TTC549 (cell line): ENCODE data around the gene C12orf50.
A peak's percentile ranks its signal among the peaks of the same experiment; 100 is the strongest.
"Not testable (repeated sequence)": the region's sequence is repeated elsewhere in the genome, so short reads cannot be mapped to it uniquely, and the experiment has no call there.

Experiments
- FAIRE-seq: peaks from 2 replicates; lab custom pipeline; 2012; peaks lifted over from hg19 to GRCh38; lab: Jason Lieb, UNC

The C12orf50 gene

DNA sequence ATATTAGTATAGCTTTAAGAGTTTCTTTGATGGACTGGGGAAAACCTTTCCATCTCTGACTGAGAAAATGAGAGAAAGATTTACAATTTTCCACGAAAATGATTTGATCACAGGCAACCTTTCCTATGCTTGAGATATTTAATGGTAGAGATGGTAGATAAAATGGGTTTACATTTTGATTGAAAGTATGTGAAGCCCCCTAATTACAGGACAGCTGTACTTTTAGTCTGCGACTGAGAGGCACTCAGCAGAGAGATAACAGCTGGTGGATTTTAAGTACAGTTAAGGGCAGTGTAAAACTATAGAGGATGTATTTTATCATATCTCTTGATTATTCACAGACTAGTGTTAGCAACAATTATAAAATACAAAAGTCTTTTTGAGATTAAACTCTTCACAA, 40.7 kb downstream of the C12orf50 start:
- no peak for FAIRE-seq

GRCh38 chr12:87985069-87985675, 44.0 kb downstream of the C12orf50 start:
- FAIRE-seq, result no peak

DNA sequence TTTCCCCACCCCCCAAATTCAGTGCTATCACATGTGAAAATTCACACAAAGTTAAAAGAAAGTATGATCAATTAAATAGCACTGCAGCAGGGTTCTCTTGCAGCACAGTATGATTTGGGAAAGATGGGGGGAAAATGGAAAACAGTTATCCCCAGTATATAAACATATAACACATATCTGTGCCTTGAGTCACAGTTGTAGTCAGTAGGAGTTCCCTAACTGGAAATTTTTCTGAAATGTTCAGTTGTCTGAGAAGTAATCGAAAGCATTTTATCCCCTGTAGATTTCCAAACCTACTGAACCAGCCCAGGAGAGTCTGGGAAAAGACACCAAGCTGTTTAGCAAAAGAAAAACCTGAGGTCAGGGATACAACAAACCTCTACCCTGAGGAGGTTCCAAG, 47.0 kb downstream of the C12orf50 start:
- no peak for FAIRE-seq

GRCh38 chr12:87981495-87981894, 47.7 kb downstream of the C12orf50 start:
- no peak for FAIRE-seq

- FAIRE-seq, result no peak
Measured at GRCh38 chr12:87975879-87976278, 53.3 kb downstream of the C12orf50 start.

GRCh38 chr12:87967871-87968270, 61.3 kb downstream of the C12orf50 start:
- FAIRE-seq, result no peak

DNA sequence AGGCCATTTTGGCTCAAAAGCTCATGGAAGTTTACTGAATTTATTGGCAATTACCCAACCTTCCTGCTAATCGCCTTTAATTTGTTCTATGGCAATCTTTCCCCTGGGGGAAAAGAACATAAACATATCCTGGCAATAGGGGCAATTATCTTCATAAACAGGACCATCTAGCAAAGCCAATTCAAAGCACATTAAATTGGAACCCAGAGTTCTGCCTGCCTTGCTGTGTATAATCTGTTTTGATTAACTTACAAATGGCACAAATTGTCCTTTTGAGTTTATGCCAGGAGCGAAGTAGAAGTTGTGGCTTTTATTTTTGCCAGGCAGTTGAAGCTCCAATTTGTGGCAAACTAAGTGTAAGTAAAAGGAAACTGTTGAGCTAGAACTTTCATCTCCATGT, 68.6 kb downstream of the C12orf50 start:
- no peak for FAIRE-seq

DNA sequence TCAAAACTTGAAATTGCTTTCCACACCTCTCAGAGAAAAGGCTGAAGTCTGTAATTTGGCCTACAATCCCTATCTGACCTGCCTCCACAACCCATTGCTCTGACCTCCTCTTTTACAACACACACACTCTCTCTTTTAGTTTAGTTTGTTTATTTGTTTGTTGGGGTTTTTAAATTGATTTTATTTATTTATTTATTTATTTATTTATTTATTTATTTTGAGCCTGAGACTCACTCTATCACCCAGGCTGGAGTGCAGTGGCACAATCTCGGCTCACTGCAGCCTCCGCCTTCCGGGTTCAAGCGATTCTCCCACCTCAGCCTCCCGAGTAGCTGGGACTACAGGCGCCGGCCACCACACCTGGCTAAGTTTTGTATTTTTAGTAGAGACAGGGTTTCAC, 75.2 kb downstream of the C12orf50 start:
- FAIRE-seq, result not testable (repeated sequence)

DNA sequence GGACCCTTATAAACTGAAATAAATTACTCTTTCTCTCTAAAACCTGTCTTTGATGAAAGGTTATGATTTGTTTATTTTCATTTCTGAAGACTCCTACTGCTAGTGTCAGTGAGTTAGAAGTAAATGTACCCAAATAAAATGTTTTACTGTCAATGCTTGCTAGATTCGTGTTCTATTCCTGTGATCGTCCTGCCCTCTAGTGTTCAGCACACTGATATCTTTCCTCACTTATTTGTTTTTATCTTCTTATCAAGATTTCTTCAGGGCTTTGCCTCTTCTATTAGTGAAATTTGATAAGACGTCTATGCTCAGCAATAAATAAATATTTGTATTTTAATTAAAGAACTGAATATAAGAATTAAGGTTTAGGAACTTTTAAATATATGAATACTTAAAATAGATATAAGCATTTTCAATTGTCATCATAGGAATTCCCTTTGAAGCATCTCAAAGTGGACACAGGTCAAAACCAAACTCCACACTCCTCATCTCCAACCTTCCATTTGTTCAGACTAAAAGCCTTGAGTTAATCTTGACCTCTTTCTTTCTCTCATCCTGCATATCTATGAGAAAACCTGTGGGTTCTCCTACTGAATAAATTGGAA, 75.8 kb downstream of the C12orf50 start:
- FAIRE-seq, result peak; percentile 83

DNA sequence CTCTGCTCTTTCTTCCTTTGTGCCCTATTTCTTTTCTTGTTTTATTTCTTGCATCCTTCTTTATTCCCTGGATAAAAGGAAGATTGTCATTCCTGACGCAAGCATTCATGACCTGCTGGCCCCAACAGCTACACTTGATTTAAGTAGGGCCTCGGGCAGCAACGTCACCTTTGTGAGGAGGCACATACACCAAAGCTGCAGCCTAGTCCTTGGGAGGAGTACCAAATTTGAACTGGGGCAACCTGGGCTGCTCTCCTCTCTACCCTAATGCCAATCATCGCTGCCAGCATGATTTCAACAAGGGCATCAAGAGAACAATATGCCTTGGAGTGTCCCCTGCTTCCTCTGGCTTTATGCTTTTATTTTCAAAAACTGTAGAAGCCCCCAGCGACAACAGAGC, 76.4 kb downstream of the C12orf50 start:
- FAIRE-seq, result no peak

DNA sequence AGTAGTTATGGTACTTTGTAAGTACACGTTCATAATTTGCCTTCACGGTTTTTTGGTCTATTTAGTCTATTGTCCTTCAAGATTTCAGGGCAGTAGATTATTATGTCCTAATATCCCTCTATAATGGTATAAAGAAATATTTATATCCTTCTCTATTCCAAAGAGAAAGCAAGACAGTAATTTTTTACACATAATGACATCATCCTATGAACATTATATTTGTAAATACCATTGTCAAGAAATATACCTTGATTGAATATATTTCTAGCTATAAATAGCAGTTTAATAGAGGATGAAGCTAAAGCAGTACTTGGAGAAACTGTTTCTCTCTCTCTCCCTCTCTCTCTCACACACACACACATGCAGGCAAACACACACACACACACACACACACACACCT, 77.0 kb downstream of the C12orf50 start:
- FAIRE-seq, result no peak

DNA sequence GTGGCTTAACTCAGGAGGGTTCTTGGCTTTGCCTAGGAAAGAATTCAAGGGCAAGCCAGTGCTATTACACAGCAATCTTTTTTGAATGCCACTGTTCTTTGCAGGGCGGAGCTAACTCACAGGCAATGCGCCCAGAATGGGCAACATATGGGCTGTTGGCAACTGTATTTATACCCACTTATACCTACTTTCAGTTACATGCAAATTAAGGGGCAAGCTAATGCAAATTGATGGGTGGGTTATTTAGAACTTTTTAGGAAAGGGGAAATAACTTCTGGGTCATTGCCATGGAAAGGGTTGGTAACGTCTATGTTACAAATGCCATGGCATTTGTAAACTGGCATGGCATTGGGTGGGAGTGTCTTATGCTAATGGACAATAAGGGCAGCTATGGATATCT, 85.4 kb downstream of the C12orf50 start:
- FAIRE-seq, result no peak

DNA sequence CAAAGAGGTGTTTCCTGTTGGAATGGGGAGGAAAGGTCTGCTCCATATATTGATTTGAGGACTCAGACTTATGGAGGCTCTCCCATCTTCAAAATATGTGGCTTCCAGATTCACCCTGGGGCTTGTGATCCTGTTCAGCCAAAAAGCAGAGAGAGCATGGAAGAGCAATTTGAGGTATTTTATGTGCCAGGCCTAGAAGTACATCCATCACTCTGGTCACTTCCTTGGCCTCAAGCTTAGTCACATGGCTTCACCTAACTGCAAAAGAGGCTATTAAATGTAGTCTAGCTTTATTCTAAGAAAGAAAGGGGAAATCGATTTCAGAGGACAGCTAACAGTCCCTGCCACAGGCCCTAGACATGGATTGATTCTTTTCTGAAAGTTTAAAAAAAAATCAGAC, 86.2 kb downstream of the C12orf50 start:
- no peak for FAIRE-seq

DNA sequence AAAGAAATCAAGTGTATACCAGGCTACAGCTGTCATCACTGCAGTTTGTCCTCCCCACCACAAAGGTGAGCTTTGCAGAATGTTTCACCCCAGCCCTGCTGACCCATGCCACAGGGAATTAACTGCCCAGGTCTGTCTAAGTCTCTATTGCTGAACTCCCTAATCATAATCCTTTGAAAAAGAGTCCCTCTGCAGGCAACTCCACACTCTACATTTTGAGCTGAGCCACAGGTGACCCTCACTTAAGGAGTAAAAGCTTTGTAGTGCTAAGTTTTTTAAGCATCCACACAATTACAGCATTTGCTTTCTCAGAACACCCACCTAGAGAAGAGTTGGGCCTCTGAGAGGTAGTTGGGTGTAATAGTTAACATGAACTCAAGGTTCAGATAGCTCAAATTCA, 90.0 kb downstream of the C12orf50 start:
- no peak for FAIRE-seq

- no peak for FAIRE-seq
Measured at GRCh38 chr12:87935216-87935615, 94.0 kb downstream of the C12orf50 start.

GRCh38 chr12:87933991-87934390, 95.2 kb downstream of the C12orf50 start:
- no peak for FAIRE-seq

GRCh38 chr12:87931812-87932211, 97.4 kb downstream of the C12orf50 start:
- FAIRE-seq, result no peak

DNA sequence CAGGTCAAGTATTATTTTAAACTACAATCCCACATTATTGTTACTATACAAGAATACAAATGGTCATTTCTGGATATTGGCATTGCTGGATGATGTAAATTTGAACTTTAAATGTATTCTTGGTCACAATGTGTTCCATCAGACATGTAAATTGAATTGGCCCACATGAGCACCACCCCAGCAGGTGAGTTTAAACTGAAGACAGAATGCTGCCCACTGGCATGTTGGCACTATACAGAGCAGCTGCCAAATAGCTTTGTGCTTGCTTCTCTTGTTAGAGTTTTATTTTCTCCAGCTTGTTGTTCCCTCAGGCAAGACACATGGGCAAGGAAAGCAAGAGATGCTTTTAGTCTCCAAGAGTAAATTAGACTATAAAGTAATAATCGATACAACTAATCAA, 98.6 kb downstream of the C12orf50 start:
- FAIRE-seq, result no peak
